Measurements from ENCODE around the gene CNTNAP4. TPM values are rescaled to one million over a fixed set of nuclear protein-coding genes. Genes with fewer than 3 reads are reported as not detected.

CNTNAP4 gene
- polyA plus RNA-seq, 4 donors: 0.17 to 1.8 (median 0.66) TPM

GRCh38 chr16:76484020-76484419 is 206.8 kb downstream of the CNTNAP4 start:
- no peak for DNase-seq (ENCODE audit: low read depth in 4 of 4, low spot score in 3 of 4)

GRCh38 chr16:76486740-76487139 is 209.5 kb downstream of the CNTNAP4 start:
- DNase-seq (ENCODE audit: low read depth in 4 of 4, low spot score in 3 of 4): no peak

- no peak for DNase-seq (ENCODE audit: low read depth in 4 of 4, low spot score in 3 of 4)
Measured at GRCh38 chr16:76487411-76488064, 210.3 kb downstream of the CNTNAP4 start.

- DNase-seq (ENCODE audit: low read depth in 4 of 4, low spot score in 3 of 4): no peak
Measured at GRCh38 chr16:76488065-76488417, 210.8 kb downstream of the CNTNAP4 start.

GRCh38 chr16:76490036-76490639 is 212.9 kb downstream of the CNTNAP4 start:
- DNase-seq (ENCODE audit: low read depth in 4 of 4, low spot score in 3 of 4): no peak

- no peak for DNase-seq (ENCODE audit: low read depth in 4 of 4, low spot score in 3 of 4)
Measured at GRCh38 chr16:76500006-76500405, 222.8 kb downstream of the CNTNAP4 start.

GRCh38 chr16:76502063-76502462 is 224.9 kb downstream of the CNTNAP4 start:
- DNase-seq (ENCODE audit: low read depth in 4 of 4, low spot score in 3 of 4): no peak

- no peak for DNase-seq (ENCODE audit: low read depth in 4 of 4, low spot score in 3 of 4)
Measured at GRCh38 chr16:76502555-76502954, 225.4 kb downstream of the CNTNAP4 start.

GRCh38 chr16:76503091-76503490 is 225.9 kb downstream of the CNTNAP4 start:
- no peak for DNase-seq (ENCODE audit: low read depth in 4 of 4, low spot score in 3 of 4)

GRCh38 chr16:76511203-76511602 is 234.0 kb downstream of the CNTNAP4 start:
- no peak for DNase-seq (ENCODE audit: low read depth in 4 of 4, low spot score in 3 of 4)

GRCh38 chr16:76518781-76519180 is 241.6 kb downstream of the CNTNAP4 start:
- DNase-seq (ENCODE audit: low read depth in 4 of 4, low spot score in 3 of 4): no peak

- DNase-seq (ENCODE audit: low read depth in 4 of 4, low spot score in 3 of 4): no peak
Measured at GRCh38 chr16:76524356-76524755, 247.2 kb downstream of the CNTNAP4 start.

GRCh38 chr16:76524769-76525168 is 247.6 kb downstream of the CNTNAP4 start:
- no peak for DNase-seq (ENCODE audit: low read depth in 4 of 4, low spot score in 3 of 4)

GRCh38 chr16:76527244-76527643 is 250.0 kb downstream of the CNTNAP4 start:
- DNase-seq (ENCODE audit: low read depth in 4 of 4, low spot score in 3 of 4): no peak

- DNase-seq (ENCODE audit: low read depth in 4 of 4, low spot score in 3 of 4): no peak
Measured at GRCh38 chr16:76529120-76529519, 251.9 kb downstream of the CNTNAP4 start.

- no peak for DNase-seq (ENCODE audit: low read depth in 4 of 4, low spot score in 3 of 4)
Measured at GRCh38 chr16:76531236-76531635, 254.0 kb downstream of the CNTNAP4 start.

GRCh38 chr16:76532188-76532973 is 255.2 kb downstream of the CNTNAP4 start:
- DNase-seq (ENCODE audit: low read depth in 4 of 4, low spot score in 3 of 4): no peak

GRCh38 chr16:76539609-76540008 is 262.4 kb downstream of the CNTNAP4 start:
- DNase-seq (ENCODE audit: low read depth in 4 of 4, low spot score in 3 of 4): no peak

GRCh38 chr16:76541070-76541469 is 263.9 kb downstream of the CNTNAP4 start:
- DNase-seq (ENCODE audit: low read depth in 4 of 4, low spot score in 3 of 4): no peak

GRCh38 chr16:76565542-76565941 is 288.3 kb downstream of the CNTNAP4 start:
- DNase-seq (ENCODE audit: low read depth in 4 of 4, low spot score in 3 of 4): no peak

GRCh38 chr16:76571755-76572154 is 294.6 kb downstream of the CNTNAP4 start:
- no peak for DNase-seq (ENCODE audit: low read depth in 4 of 4, low spot score in 3 of 4)

GRCh38 chr16:76573281-76573680 is 296.1 kb downstream of the CNTNAP4 start:
- DNase-seq (ENCODE audit: low read depth in 4 of 4, low spot score in 3 of 4): no peak

All from left renal pelvis (tissue), 4 donors.